Esophagus (tissue), 2 donors: ENCODE results near the gene INPP5J. TPM values are rescaled to one million over a fixed set of nuclear protein-coding genes. Genes with fewer than 3 reads are reported as not detected.
"Not testable (repeated sequence)": the region's sequence is repeated elsewhere in the genome, so short reads cannot be mapped to it uniquely, and the experiment has no call there.

Source experiments
- H3K27ac ChIP-seq, 2 donors: one replicate each; pipeline ENCODE4 v1.5.1; 2013; ENCODE audit warnings: low read depth in 2 of 2, mild to moderate bottlenecking in 2 of 2, inconsistent platforms in 1 of 2, low read length in 1 of 2, moderate library complexity in 1 of 2
- H3K27me3 ChIP-seq, 2 donors: one replicate each; pipeline ENCODE4 v1.6.1; 2013; ENCODE audit warnings: low read length in 2 of 2, control low read depth in 1 of 2, mild to moderate bottlenecking in 1 of 2; ENCODE audit not compliant: insufficient read depth in 2 of 2, control insufficient read depth in 1 of 2
- H3K36me3 ChIP-seq, 2 donors: one replicate each; pipeline ENCODE4 v1.6.1; 2013; ENCODE audit warnings: low read length in 1 of 2; ENCODE audit not compliant: control insufficient read depth in 2 of 2, insufficient read depth in 2 of 2
- H3K4me1 ChIP-seq, 2 donors: one replicate each; pipeline ENCODE4 v1.6.1; 2013; ENCODE audit warnings: low read length in 1 of 2; ENCODE audit not compliant: control insufficient read depth in 2 of 2, insufficient read depth in 2 of 2
- H3K4me3 ChIP-seq, 2 donors: one replicate each; pipeline ENCODE4 v1.5.1; 2013; ENCODE audit warnings: low read length in 2 of 2, mild to moderate bottlenecking in 2 of 2, low read depth in 1 of 2, moderate library complexity in 1 of 2
- H3K9me3 ChIP-seq, 2 donors: one replicate each; pipeline ENCODE4 v1.6.1; 2013; ENCODE audit warnings: mild to moderate bottlenecking in 2 of 2, low read depth in 1 of 2, low read length in 1 of 2, moderate library complexity in 1 of 2; ENCODE audit not compliant: control insufficient read depth in 2 of 2, insufficient read depth in 1 of 2
- WGBS, 2 donors: extraction: QIAGEN DNeasy Blood & Tissue Kit; methylation state at CpG; one replicate each; pipeline ENCODE4 v1.1.7; 2013; 5-methylcytosine and 5-hydroxymethylcytosine counted together
- polyA plus RNA-seq, 2 donors: library from polyadenylated mRNA; stranded (reverse); fragments of 200-250 nt; gene quantifications; one replicate each; pipeline ENCODE4 v1.2.3, GENCODE V29; 2013
- donor health status: healthy with polysubstance abuse.
- donor health status: Bipolar disorder and iron deficiency.

The INPP5J gene
- polyA plus RNA-seq, 2 donors, result 1.6 to 3.3 TPM

DNA sequence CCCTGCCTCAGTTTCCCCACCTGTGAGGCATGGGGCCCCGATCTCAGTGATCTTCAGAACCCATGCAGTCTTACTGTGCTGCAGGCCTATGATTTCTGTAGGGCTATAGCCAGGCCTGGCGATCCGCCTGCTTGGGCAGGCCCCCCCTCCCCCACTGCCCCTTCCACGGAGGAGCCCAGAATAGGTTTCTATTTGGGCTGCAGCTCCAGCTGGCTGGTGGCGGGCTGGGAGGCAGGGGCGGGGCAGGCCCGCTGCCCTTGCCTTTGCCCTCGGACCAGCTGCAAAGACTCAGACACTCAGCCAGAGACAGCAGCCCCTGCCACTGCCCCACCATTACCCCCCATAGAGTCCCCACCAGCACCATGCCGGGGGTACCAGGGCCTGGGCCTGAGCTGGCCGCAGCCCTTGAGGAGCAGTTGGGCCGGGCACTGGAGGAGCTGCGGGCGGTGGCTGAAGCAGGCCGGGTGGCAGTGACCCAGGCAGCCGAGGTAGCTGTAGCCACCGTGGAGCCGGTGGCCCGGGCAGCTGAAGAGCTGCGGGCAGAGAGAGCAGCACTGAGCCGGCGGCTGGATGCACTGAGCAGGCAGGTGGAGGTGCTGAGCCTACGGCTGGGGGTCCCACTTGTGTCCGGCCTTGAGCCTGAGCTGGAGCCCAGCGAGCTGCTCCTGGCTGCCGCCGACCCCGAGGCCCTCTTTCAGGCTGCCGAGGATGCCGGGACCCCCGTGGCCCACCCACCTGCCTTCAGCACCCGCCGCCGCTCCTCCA lies 29.5 kb upstream of the INPP5J start:
- no peaks in the 10 kb centered on the region for H3K9me3 ChIP-seq
- H3K27ac ChIP-seq, result peak overlapping the region; percentile 62 to 78
- H3K36me3 ChIP-seq, result peaks cover 0 to 50% of the 10 kb centered on the region in 2 donors
- 83% methylated on average over 31 to 33 of the region's 33 CpGs for WGBS, 2 donors
- H3K4me3 ChIP-seq, result peak overlapping the region; percentile 17 to 29
- H3K4me1 ChIP-seq, result peaks cover 0 to 10% of the 10 kb centered on the region in 2 donors
- H3K27me3 ChIP-seq, result no peaks in the 10 kb centered on the region

DNA sequence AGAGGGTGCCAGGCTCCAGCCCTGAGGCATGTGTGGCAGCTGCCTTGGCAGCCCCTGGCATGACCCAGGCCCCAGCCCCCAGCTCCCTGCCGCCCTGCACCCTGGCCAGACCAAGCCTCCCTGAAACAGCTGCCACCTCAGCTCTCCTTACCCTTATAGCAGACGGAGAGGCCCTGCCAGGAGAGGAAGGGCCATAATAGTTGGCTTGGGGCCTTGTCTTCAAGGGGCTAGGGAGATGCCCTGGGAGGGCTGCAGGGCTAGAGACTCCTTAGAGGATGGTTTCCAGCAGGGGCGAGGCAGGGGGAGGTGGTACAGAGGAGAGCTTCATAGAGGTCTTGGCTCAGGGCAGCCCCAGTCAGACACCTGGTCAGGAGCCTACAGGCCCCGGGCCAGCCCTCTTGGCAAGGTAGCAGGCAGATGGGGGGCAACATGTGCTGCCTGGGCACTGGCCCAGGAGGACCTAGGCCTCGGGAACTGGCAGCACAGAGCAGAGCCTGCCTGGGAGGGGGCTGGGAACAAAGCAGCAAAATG lies 28.7 kb upstream of the INPP5J start:
- Histone ChIP-seq H3K4me1 (peaks cover 3 to 4% of the 10 kb centered on the region in 2 donors), H3K27me3 (no peaks in the 10 kb centered on the region), H3K9me3 (no peaks in the 10 kb centered on the region), H3K36me3 (peaks cover 0 to 45% of the 10 kb centered on the region in 2 donors), H3K4me3 (peak overlapping the region in 1 of 2 donors; percentile 29), H3K27ac (peak overlapping the region; percentile 62 to 78)
- 63 to 65% methylated on average over 5 of the region's 5 CpGs for WGBS, 2 donors

DNA sequence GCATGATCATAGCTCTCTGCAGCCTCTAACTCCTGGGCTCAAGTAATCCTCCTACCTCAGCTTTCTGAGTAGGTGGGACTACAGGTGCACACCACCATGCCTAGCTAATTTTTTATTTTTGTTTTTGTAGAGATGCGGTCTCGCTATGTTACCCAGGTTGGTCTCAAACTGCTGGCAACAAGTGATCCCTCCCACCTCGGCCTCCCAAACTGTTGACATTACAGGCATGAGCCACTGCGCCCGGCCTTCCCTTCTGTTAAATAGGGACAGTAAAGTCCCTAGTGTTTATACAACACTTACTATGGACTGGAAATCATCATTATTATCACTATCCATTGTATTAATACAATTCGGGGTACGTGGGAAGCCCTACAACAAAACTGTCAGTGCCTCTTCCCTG lies 28.0 kb upstream of the INPP5J start:
- no peaks in the 10 kb centered on the region for H3K27me3 ChIP-seq
- peaks cover 3 to 4% of the 10 kb centered on the region in 2 donors for H3K4me1 ChIP-seq
- H3K4me3 ChIP-seq, result no peak overlapping the region
- 85 to 88% methylated on average over 7 of the region's 7 CpGs for WGBS, 2 donors
- peaks cover 0 to 45% of the 10 kb centered on the region in 2 donors for H3K36me3 ChIP-seq
- H3K9me3 ChIP-seq, result no peaks in the 10 kb centered on the region
- peak overlapping the region in 1 of 2 donors; percentile 27 for H3K27ac ChIP-seq

GRCh38 chr22:31095637-31096249 lies 27.0 kb upstream of the INPP5J start:
- Histone ChIP-seq H3K9me3 (no peaks in the 10 kb centered on the region), H3K4me1 (peaks cover 3 to 4% of the 10 kb centered on the region in 2 donors), H3K27me3 (no peaks in the 10 kb centered on the region), H3K4me3 (no peak overlapping the region), H3K36me3 (peaks cover 0 to 42% of the 10 kb centered on the region in 2 donors), H3K27ac (peak overlapping the region in 1 of 2 donors; percentile 34)
- 85 to 86% methylated on average over 3 of the region's 3 CpGs for WGBS, 2 donors

- H3K4me3 ChIP-seq, result no peak overlapping the region
- H3K4me1 ChIP-seq, result peaks cover 3 to 4% of the 10 kb centered on the region in 2 donors
- no peaks in the 10 kb centered on the region for H3K27me3 ChIP-seq
- H3K9me3 ChIP-seq, result no peaks in the 10 kb centered on the region
- WGBS, 2 donors, result 86 to 90% methylated on average over 27 of the region's 27 CpGs
- peak overlapping the region in 1 of 2 donors; percentile 37 for H3K27ac ChIP-seq
- H3K36me3 ChIP-seq, result peaks cover 0 to 32% of the 10 kb centered on the region in 2 donors
These were observed 26.0 kb upstream of the INPP5J start for GRCh38 chr22:31096657-31097279.

GRCh38 chr22:31097539-31097938 lies 25.2 kb upstream of the INPP5J start:
- H3K9me3 ChIP-seq, H3K4me1 ChIP-seq, H3K4me3 ChIP-seq, H3K27me3 ChIP-seq: not testable (repeated sequence)
- 85 to 92% methylated on average over 5 of the region's 5 CpGs for WGBS, 2 donors
- H3K36me3 ChIP-seq, result peaks cover 0 to 29% of the 10 kb centered on the region in 2 donors
- peak overlapping the region in 1 of 2 donors; percentile 54 for H3K27ac ChIP-seq

- H3K4me1 ChIP-seq, result peaks cover 3 to 7% of the 10 kb centered on the region in 2 donors
- H3K27me3 ChIP-seq, result no peaks in the 10 kb centered on the region
- H3K36me3 ChIP-seq, result peaks cover 0 to 29% of the 10 kb centered on the region in 2 donors
- H3K4me3 ChIP-seq, result no peak overlapping the region
- peak overlapping the region; percentile 60 to 68 for H3K27ac ChIP-seq
- H3K9me3 ChIP-seq, result no peaks in the 10 kb centered on the region
- WGBS, 2 donors, result 77 to 82% methylated on average over 10 of the region's 10 CpGs
These were observed 24.7 kb upstream of the INPP5J start for GRCh38 chr22:31097941-31098631.

DNA sequence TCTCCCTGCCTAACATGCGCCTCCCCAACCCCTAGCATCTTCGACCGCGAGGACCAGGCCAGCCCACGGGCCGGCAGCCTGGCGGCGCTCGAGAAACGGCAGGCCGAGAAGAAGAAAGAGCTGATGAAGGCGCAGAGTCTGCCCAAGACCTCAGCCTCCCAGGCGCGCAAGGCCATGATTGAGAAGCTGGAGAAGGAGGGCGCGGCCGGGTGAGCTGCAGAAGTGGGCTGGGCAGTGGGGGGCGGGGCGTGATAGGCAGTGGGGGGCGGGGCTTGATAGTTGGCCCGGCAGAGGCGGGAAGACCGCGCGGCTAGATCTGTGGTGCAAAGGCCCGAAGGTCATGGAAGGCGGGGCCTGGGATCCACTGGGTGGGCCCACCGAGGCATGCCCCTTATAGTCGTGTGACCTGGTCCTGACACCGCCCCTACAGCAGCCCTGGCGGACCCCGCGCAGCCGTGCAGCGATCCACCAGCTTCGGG lies 24.1 kb upstream of the INPP5J start:
- H3K4me1 ChIP-seq, result peaks cover 3 to 7% of the 10 kb centered on the region in 2 donors
- WGBS, 2 donors, result 73 to 74% methylated on average over 36 of the region's 36 CpGs
- no peaks in the 10 kb centered on the region for H3K9me3 ChIP-seq
- peak overlapping the region; percentile 60 to 73 for H3K27ac ChIP-seq
- H3K4me3 ChIP-seq, result no peak overlapping the region
- H3K27me3 ChIP-seq, result no peaks in the 10 kb centered on the region
- H3K36me3 ChIP-seq, result peaks cover 0 to 33% of the 10 kb centered on the region in 2 donors

GRCh38 chr22:31099386-31099785 lies 23.4 kb upstream of the INPP5J start:
- Histone ChIP-seq H3K36me3 (peaks cover 0 to 31% of the 10 kb centered on the region in 2 donors), H3K27ac (peak overlapping the region; percentile 51 to 73)

More at GRCh38 chr22:31099386-31099785, 23.4 kb upstream of the INPP5J start:
- WGBS, 2 donors, result 84 to 92% methylated on average over 6 of the region's 6 CpGs
- Histone ChIP-seq H3K9me3 (no peaks in the 10 kb centered on the region), H3K4me3 (no peak overlapping the region), H3K27me3 (no peaks in the 10 kb centered on the region), H3K4me1 (peaks cover 3 to 9% of the 10 kb centered on the region in 2 donors)
